HS-5 (cell line): ENCODE results near the gene RAMP2.
"Not testable (repeated sequence)": the region's sequence is repeated elsewhere in the genome, so short reads cannot be mapped to it uniquely, and the experiment has no call there.

Experiments
- DNase-seq: peaks from one replicate; pipeline ENCODE4 v3.0.0-alpha.2; 2012; ENCODE audit warnings: low read depth

Gene RAMP2

GRCh38 chr17:42760652-42761581, at the start of gene RAMP2:
Gene RAMP2, plus strand, starts transcription at chr17:42761227. Its CDS starts 35 bp downstream, at chr17:42761262.
- DNase-seq, result no peak

- peak; percentile 25 for DNase-seq
Measured at GRCh38 chr17:42720996-42721583, 39.9 kb upstream of the RAMP2 start.

DNA sequence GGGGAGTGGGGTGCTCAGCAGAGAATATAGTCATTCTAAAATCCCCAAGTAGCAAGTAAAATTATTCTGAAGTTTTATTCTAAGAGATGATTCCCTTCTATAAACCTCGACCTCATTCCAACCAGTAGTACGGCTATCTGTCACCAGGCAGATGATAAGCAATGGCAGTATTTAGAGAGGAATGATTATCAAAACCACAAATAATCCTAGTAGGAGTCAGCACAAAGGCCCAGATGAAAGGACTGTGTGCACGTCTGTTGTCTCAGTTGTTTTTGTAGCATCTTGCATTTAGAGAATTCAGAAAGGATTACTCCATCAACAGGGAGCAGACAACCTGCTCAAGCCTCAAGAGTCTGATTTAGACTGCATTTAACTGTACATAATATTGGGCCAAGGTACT, 37.4 kb upstream of the RAMP2 start:
- DNase-seq, result no peak

DNA sequence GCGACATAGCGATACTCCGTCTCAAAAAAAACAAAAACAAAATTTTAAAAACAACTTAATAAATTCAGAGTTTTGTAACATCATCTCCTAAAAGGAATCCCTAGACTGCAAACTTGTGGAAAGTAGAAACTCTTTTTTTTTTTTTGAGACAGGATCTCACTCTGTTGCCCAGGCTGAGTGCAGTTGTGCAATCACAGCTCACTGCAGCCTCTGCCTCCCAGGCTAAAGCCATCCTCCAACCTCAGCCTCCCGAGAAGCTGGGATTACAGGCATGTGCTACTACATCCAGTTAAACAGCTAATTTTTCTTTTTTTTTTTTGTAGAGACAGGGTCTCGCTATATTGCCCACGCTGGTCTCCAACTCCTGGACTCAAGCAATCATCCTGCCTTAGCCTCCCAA, 35.9 kb upstream of the RAMP2 start:
- no peak for DNase-seq

DNA sequence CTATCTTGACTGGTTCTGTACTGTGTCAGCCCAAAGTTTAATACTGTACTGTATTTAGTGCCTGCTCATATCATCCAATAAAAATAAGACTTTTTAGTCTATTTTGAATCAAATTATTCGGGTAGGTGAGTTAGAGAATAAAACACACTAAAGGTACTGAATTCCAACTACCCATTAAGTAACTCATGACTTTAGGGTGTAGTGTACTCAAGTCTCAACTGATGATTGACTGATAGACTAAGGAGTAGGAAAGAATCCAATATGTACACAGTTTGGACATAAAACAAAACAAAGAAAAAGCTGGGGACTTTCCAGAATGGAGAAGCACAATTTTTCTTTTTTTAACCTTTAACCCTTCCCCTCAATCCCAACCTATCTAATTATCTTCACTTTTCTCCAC, 20.3 kb upstream of the RAMP2 start:
- DNase-seq, result no peak

- DNase-seq, result not testable (repeated sequence)
Measured at GRCh38 chr17:42742916-42743315, 18.1 kb upstream of the RAMP2 start.

GRCh38 chr17:42743595-42744282, 17.3 kb upstream of the RAMP2 start:
- no peak for DNase-seq

DNA sequence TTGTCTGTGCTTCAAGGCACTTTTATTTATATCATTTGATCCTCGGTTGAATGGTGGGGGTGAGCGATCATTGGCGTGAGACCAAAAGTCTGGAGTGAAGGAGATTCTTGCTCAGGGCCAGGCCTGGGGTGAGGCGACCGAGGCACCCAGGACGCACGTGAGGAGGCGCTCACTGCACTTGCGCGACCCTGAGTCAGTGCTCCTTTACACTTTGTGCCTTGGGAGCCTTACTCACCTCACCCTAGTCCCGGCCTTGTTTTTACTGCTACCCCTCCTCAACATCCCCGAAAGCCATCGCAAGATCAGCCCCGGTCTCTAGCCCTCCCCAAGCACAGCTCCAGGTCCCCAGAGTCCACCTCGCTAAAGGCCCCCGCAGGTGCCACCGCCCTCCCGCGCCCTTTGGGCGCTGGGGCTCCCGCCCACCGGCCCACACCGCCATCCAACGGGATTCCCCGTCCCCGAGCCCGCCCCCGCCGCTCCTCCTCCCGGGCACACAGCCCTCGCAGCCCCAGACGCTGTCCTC, 16.7 kb upstream of the RAMP2 start:
- peak; percentile 30 for DNase-seq

GRCh38 chr17:42744806-42745617, 16.0 kb upstream of the RAMP2 start, which contains the start of gene EZH1:
Gene EZH1, minus strand, starts transcription at chr17:42745040. Its CDS starts 16,099 bp downstream, at chr17:42728941.
- peak; percentile 52 for DNase-seq

DNA sequence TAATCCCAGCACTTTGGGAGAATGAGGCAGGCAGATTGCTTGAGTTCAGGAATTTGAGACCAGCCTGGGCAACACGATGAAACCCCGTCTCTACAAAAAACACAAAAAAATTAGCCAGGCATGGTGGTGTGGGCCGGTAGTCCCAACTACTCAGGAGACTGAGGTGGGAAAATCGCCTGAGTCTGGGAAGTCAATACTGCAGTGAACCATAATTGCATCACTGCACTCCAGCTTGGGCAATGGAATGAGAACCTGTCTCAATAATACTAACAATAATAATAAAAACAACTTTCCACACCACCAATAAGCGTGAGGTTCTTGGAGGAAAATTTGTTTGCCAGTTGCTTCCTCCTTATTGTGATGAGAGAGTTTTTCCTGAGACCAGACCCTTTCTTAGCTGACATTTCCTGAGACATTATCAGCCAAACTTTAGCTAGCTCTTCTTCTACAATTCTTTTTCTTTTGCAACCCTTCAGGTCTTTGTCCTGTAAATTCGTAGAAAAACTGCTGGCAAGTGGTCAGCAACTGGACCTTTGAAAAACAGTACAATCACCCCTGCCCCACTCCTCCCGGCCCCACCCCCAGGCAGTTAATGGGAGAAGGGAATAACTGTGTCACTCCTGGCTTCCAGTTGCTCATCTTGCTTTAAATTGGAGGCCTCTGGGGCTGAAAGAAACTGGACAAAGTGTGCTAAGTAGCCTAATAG, 12.7 kb upstream of the RAMP2 start:
- no peak for DNase-seq

DNA sequence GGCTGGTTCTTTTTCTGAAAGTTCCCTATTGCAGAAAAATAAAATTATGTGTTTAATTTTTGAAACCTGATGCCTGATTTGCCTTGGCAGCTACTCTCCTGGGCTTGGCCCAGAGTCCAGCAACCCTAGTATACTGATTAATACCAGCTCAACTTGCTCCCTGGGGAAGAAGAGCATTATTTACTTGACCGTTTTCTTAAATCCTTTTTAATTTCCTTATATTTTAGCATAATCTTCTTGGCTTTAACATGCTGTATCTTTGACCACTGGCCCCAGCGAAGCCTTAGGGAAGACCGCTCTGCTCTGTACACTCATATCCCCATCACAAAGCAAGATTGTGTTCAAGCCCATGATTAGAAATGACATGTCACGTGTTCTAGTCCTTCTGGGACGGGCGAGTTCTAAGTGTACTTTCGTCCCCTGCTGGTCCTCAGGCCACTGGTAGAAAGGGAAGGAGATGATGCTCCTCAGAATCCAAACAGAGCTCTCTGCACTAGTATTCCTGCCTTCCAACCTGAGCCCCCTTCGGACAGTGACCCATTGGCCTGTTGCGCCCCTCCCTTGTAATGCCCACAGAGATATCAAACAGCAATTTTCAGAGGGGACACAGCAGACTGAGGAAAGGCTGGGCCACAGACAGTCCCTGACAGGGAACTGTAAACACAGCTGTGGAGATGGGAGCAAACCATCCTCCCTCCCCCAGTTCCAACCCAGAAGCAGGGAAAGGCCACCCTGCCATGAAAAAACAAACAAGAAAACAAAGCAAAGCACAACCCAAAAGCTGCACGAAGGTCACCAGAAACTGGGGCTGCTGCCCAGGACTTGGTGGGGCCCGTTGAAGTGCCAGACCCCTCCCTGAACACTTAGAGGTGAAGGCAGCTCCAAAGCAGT, 11.9 kb upstream of the RAMP2 start:
- DNase-seq, result no peak

DNA sequence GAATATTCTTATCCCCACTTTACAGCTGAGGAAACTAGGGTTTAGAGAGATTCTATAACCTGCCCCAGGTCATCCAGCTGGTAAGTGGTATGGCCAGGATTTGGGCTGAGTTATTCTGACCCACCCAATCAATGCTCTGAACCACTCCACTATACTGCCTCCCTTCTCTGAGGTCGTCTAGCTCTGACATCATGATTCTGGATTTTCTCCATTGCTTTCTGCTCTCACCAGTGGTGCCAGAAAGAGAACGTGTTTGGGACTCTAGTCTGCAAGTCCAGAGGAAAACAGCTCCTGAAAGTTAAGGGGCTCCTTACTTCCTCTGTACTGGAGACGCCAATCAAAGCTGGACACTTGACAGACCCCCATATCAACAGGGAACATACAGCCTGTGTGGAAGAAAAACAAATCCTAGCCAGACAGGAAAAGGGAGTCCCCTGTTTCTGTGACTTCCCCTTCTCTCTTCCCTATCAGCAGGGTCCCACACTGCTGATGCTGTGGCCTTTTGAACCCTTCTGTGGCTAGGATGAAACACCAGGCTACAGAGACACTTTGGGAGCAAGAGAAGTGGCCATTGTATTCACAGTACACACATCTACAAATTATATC, 10.2 kb upstream of the RAMP2 start:
- DNase-seq, result no peak

- no peak for DNase-seq
Measured at GRCh38 chr17:42751628-42752027, 9.4 kb upstream of the RAMP2 start.

DNA sequence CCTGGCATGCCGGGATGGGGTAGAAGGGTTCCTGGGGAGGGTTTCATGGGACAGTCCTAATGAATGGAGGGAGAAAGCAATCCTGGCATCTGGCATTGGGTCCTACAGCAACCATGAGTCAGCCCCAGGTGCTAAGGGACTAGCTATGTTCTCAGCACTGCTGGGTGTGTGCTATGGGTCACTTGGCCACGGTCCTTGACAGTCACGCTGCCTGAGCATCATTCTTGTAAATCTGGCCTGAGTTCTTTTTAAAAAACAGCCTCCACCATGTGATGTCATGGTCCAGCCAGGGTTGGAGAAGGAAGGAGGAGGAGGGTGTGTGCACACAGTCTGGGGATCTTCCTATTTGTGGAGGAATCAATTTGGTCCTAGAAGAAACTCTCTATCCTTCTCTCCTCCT, 6.2 kb upstream of the RAMP2 start:
- no peak for DNase-seq

- DNase-seq, result no peak
Measured at GRCh38 chr17:42759982-42760651, 910 bp upstream of the RAMP2 start.

- DNase-seq, result no peak
Measured at GRCh38 chr17:42761638-42762037, 611 bp downstream of the RAMP2 start.

DNA sequence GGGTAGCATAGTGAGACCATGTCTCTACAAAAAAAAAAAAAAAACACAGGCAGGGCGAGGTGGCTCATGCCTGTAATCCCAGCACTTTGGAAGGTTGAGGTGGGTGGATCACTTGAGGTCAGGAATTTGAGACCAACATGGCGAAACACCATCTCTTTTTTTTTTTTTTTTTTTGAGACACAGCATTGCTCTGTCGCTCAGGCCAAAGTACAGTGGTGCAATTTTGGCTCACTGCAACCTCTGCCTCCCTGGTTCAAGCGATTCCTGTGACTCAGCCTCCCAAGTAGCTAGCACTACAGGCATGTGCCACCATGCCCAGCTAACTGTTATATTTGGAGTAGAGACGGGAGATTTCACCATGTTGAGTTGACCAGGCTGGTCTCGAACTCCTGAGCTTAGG, 5.1 kb downstream of the RAMP2 start:
- DNase-seq, result no peak

- DNase-seq, result no peak
Measured at GRCh38 chr17:42767512-42767911, 6.5 kb downstream of the RAMP2 start.

DNA sequence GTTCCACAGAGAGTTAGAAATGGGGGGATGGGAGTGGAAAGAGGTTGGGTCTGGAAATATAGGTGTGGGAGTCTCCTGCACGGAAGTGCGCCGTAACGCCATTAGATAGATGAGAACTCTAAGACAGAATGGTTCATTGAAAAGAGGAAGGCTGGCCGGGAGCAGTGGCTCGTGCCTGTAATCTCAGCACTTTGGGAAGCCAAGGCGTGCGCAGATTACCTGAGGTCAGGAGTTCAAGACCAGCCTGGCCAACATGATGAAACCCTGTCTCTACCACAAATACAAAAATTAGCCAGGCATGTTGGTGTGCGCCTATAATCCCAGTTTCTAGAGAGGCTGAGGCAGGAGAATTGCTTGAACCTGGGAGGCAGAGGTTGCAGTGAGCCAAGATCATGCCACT, 7.0 kb downstream of the RAMP2 start:
- not testable (repeated sequence) for DNase-seq
